Thyroid gland (tissue), 4 donors: ENCODE results near the gene RAPGEF4.

Experiments
- POLR2A ChIP-seq, 2 donors: fragments of 450-650 bp; IDR thresholded peaks; one replicate each; pipeline ENCODE4 v1.6.1; 2017; ENCODE audit warnings: antibody characterized with exemption in 2 of 2, mild to moderate bottlenecking in 2 of 2, moderate library complexity in 1 of 2
- TF ChIP-seq, protein P1 (sequence below), 6 experiments: fragments of 200-600 bp in 3 of 6; fragments of 450-650 bp in 3 of 6; sonication (generic) in 3 of 6; IDR thresholded peaks; one replicate each; pipeline ENCODE4 v1.5.1; 2016 to 2019; ENCODE audit warnings: antibody characterized with exemption in 6 of 6, mild to moderate bottlenecking in 2 of 6, inconsistent platforms in 1 of 6, moderate library complexity in 1 of 6

DNA sequence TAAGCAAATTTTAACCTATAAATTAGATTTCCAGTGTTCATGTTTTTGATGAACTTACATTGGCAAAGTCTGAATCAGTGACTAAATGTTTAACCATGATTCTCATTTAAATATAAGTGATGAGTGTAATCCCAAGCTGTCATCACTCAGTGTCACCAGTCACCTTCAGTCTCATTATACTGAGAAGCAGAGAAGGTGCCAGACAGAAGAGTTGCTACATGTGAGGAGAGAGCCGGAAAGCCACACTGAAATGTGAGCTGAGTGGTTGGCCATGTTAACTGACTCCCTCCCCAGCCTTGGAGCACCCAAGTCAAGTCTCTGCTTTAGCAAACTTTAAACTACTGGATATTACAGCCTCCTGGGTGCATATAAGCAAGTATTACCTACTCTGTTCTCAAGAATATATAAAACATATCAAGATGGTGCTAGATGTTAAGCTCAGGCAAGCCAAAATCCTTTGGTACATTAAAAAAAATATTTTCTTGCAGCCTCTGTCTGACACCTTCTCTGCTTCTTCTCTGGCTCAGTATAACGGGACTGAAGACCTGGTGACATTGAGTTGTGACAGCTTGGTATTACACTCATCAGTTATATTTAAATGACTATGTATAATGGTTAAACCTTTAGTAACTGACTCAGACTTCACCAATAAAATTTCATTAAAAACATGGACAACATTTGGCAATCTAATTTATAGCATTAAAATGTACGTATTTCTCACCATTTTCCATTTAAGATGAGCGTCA is 264.2 kb downstream of the RAPGEF4 start:
- TF ChIP-seq, protein P1, sequence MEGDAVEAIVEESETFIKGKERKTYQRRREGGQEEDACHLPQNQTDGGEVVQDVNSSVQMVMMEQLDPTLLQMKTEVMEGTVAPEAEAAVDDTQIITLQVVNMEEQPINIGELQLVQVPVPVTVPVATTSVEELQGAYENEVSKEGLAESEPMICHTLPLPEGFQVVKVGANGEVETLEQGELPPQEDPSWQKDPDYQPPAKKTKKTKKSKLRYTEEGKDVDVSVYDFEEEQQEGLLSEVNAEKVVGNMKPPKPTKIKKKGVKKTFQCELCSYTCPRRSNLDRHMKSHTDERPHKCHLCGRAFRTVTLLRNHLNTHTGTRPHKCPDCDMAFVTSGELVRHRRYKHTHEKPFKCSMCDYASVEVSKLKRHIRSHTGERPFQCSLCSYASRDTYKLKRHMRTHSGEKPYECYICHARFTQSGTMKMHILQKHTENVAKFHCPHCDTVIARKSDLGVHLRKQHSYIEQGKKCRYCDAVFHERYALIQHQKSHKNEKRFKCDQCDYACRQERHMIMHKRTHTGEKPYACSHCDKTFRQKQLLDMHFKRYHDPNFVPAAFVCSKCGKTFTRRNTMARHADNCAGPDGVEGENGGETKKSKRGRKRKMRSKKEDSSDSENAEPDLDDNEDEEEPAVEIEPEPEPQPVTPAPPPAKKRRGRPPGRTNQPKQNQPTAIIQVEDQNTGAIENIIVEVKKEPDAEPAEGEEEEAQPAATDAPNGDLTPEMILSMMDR (IDR thresholded peaks at IDR 0.05) = no peak
- no peak for TF ChIP-seq POLR2A (IDR thresholded peaks at IDR 0.05)
